ENCODE data around the gene SLC25A19.

GRCh38 chr17:75252039-75252816 lies 37.0 kb downstream of the SLC25A19 start:
- TF ChIP-seq, protein P1, sequence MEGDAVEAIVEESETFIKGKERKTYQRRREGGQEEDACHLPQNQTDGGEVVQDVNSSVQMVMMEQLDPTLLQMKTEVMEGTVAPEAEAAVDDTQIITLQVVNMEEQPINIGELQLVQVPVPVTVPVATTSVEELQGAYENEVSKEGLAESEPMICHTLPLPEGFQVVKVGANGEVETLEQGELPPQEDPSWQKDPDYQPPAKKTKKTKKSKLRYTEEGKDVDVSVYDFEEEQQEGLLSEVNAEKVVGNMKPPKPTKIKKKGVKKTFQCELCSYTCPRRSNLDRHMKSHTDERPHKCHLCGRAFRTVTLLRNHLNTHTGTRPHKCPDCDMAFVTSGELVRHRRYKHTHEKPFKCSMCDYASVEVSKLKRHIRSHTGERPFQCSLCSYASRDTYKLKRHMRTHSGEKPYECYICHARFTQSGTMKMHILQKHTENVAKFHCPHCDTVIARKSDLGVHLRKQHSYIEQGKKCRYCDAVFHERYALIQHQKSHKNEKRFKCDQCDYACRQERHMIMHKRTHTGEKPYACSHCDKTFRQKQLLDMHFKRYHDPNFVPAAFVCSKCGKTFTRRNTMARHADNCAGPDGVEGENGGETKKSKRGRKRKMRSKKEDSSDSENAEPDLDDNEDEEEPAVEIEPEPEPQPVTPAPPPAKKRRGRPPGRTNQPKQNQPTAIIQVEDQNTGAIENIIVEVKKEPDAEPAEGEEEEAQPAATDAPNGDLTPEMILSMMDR (IDR thresholded peaks at IDR 0.05; ENCODE audit: low read depth, low read length) = no peak
- TF ChIP-seq EZH2phosphoT487 (IDR thresholded peaks at IDR 0.05; ENCODE audit: low read depth) = no peak

All from OCI-LY3 (cell line).